Activated CD8-positive, alpha-beta memory T cell treated with anti-CD3 and anti-CD28 coated beads, Interleukin-2, amount 50 U/mL, for 4 hours (primary cell): Measurements from ENCODE around the gene LARP6.
"Not testable (repeated sequence)": the region's sequence is repeated elsewhere in the genome, so short reads cannot be mapped to it uniquely, and the experiment has no call there.

Source experiments
- DNase-seq: peaks from one replicate; pipeline ENCODE4 v3.0.0-alpha.2; 2020

Gene LARP6

GRCh38 chr15:70829371-70830166, 24.4 kb downstream of the LARP6 start:
- no peak for DNase-seq

- DNase-seq: no peak
These were observed 26.2 kb downstream of the LARP6 start for GRCh38 chr15:70827721-70828120.

- no peak for DNase-seq
These were observed 27.3 kb downstream of the LARP6 start for GRCh38 chr15:70826634-70827033.

GRCh38 chr15:70825841-70826240, 28.1 kb downstream of the LARP6 start:
- no peak for DNase-seq

GRCh38 chr15:70823196-70823595, 30.8 kb downstream of the LARP6 start:
- no peak for DNase-seq

GRCh38 chr15:70820214-70820613, 33.7 kb downstream of the LARP6 start:
- no peak for DNase-seq

- DNase-seq: no peak
These were observed 35.4 kb downstream of the LARP6 start for GRCh38 chr15:70818580-70818979.

GRCh38 chr15:70817266-70817665, 36.7 kb downstream of the LARP6 start:
- DNase-seq: no peak

GRCh38 chr15:70815604-70816003, 38.4 kb downstream of the LARP6 start:
- no peak for DNase-seq

GRCh38 chr15:70815011-70815410, 38.9 kb downstream of the LARP6 start:
- not testable (repeated sequence) for DNase-seq

- DNase-seq: no peak
These were observed 41.1 kb downstream of the LARP6 start for GRCh38 chr15:70812827-70813364.

- no peak for DNase-seq
These were observed 42.9 kb downstream of the LARP6 start for GRCh38 chr15:70810916-70811578.

GRCh38 chr15:70806992-70807712, 46.8 kb downstream of the LARP6 start:
- no peak for DNase-seq

- not testable (repeated sequence) for DNase-seq
These were observed 49.6 kb downstream of the LARP6 start for GRCh38 chr15:70804388-70804787.

- DNase-seq: no peak
These were observed 51.3 kb downstream of the LARP6 start for GRCh38 chr15:70802629-70803028.

- no peak for DNase-seq
These were observed 52.8 kb downstream of the LARP6 start for GRCh38 chr15:70801109-70801508.

GRCh38 chr15:70799667-70800450, 54.1 kb downstream of the LARP6 start:
- DNase-seq: no peak

GRCh38 chr15:70797464-70797863, 56.5 kb downstream of the LARP6 start:
- DNase-seq: no peak

GRCh38 chr15:70796516-70797310, 57.2 kb downstream of the LARP6 start:
- DNase-seq: no peak

- DNase-seq: no peak
These were observed 58.7 kb downstream of the LARP6 start for GRCh38 chr15:70795311-70795665.

GRCh38 chr15:70794596-70795310, 59.2 kb downstream of the LARP6 start:
- DNase-seq: no peak
